ENCODE data around the gene ZNF608.

- TF ChIP-seq PATZ1 (CRISPR knock-in tag; IDR thresholded peaks at IDR 0.05; ENCODE audit: borderline replicate concordance) = no peak
- TF ChIP-seq RARB (CRISPR knock-in tag; IDR thresholded peaks at IDR 0.05) = no peak
- TF ChIP-seq CSRNP3 (CRISPR knock-in tag; IDR thresholded peaks at IDR 0.05) = no peak
- no peak for TF ChIP-seq POU6F1 (CRISPR knock-in tag; IDR thresholded peaks at IDR 0.05; ENCODE audit: borderline replicate concordance, low read depth)
- no peak for TF ChIP-seq ARNTL (CRISPR knock-in tag; IDR thresholded peaks at IDR 0.05; ENCODE audit: borderline replicate concordance, low read depth)
- TF ChIP-seq CREB5 (CRISPR knock-in tag; IDR thresholded peaks at IDR 0.05; ENCODE audit: low read depth) = no peak
- TF ChIP-seq ZNF70 (CRISPR knock-in tag; IDR thresholded peaks at IDR 0.05) = no peak
- TF ChIP-seq GLIS3 (CRISPR knock-in tag; IDR thresholded peaks at IDR 0.05) = no peak
- TF ChIP-seq TSHZ2 (CRISPR knock-in tag; IDR thresholded peaks at IDR 0.05) = no peak
These were observed 27.1 kb downstream of the ZNF608 start for GRCh38 chr5:124719113-124719967.

Data from SK-N-SH treated with all-trans-retinoic acid at 6 μM for 48 hours (cell line).